Activated naive CD4-positive, alpha-beta T cell treated with anti-CD3 and anti-CD28 coated beads, Interleukin-2, amount 50 U/mL, for 24 hours (primary cell): ENCODE measurements around the gene PPIF.
A peak's percentile ranks its signal among the peaks of the same experiment; 100 is the strongest.

ENCODE experiments used
- H3K27ac Mint-ChIP-seq: one replicate; pipeline ENCODE4 v1.8.0; 2021; ENCODE audit warnings: mild to moderate bottlenecking, mixed read lengths
- H3K27me3 Mint-ChIP-seq: one replicate; pipeline ENCODE4 v1.8.0; 2021; ENCODE audit warnings: mixed read lengths
- H3K36me3 Mint-ChIP-seq: one replicate; pipeline ENCODE4 v1.8.0; 2021; ENCODE audit warnings: mixed read lengths
- H3K4me1 Mint-ChIP-seq: one replicate; pipeline ENCODE4 v1.8.0; 2021; ENCODE audit warnings: mixed read lengths
- H3K4me3 Mint-ChIP-seq: one replicate; pipeline ENCODE4 v1.8.0; 2021; ENCODE audit warnings: mild to moderate bottlenecking, mixed read lengths
- H3K9me3 Mint-ChIP-seq: one replicate; pipeline ENCODE4 v1.8.0; 2021; ENCODE audit warnings: mixed read lengths

The PPIF gene

DNA sequence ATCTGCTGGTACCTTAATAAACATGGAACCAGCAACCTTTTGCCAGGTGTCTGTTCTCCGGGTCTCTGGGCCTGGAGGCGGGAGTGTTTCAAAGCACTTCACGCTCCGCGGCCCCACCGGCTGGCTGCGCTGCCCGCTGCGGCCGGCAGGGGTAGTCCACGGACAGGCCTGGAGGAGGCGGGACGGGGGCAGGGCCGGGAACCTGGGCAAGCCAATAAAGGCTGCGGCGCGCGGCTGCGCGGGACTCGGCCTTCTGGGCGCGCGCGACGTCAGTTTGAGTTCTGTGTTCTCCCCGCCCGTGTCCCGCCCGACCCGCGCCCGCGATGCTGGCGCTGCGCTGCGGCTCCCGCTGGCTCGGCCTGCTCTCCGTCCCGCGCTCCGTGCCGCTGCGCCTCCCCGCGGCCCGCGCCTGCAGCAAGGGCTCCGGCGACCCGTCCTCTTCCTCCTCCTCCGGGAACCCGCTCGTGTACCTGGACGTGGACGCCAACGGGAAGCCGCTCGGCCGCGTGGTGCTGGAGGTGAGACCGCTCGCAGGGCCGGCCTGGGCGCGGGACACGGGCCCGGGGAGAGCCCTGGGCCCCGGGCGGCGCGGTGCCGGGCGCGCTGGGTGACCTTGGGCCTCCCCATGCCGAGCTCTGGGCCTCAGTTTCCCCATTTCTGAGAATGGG lies at the start of gene PPIF:
Gene PPIF (plus strand): TSS at position 244 of the 668 bp plus-strand sequence. CDS start 80 bp downstream, at position 324.
- Mint-ChIP-seq H3K27me3 (no peaks in the 10 kb centered on the region), H3K36me3 (peaks cover 15% of the 10 kb centered on the region), H3K9me3 (no peaks in the 10 kb centered on the region), H3K4me3 (peak within 1 kb of the TSS; percentile 92), H3K4me1 (peaks cover 27% of the 10 kb centered on the region), H3K27ac (peak within 1 kb of the TSS; percentile 89)

DNA sequence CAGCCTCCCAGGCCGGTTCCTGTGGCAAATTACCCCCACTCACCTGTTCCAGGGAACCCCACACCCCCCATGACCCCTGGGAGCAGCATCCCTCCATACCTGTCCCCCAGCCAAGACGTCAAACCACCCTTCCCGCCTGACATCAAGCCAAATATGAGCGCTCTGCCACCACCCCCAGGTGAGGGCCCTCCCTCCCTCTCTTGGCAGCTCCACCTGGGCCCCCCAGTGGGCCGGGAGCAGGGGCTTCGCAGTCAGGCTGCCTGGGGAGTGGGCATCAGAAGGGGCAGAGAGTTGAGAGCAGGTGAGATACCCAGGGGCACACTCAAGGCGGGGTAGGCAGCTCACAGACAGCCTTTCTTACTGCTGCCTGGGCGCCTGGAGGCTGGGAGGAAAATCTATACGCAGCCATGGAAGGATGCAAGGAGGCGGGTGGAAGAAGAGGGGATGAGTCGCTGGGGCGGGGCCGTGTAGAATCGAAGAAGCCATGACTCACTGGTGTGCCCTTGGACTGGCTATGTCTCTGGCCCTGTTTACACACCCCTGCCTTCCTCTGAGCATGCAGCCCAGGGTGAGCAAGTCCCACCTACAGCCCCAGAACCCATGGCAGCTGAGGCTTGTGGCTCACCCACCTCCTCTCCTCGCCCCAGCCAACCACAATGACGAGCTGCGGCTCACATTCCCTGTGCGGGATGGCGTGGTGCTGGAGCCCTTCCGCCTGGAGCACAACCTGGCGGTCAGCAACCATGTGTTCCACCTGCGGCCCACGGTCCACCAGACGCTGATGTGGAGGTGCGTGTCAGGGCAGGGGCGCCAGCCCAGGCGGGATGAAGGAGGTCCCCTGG lies 48.6 kb upstream of the PPIF start:
- no peak overlapping the region for H3K4me3 Mint-ChIP-seq
- peaks cover 13% of the 10 kb centered on the region for H3K36me3 Mint-ChIP-seq
- no peaks in the 10 kb centered on the region for H3K4me1 Mint-ChIP-seq

DNA sequence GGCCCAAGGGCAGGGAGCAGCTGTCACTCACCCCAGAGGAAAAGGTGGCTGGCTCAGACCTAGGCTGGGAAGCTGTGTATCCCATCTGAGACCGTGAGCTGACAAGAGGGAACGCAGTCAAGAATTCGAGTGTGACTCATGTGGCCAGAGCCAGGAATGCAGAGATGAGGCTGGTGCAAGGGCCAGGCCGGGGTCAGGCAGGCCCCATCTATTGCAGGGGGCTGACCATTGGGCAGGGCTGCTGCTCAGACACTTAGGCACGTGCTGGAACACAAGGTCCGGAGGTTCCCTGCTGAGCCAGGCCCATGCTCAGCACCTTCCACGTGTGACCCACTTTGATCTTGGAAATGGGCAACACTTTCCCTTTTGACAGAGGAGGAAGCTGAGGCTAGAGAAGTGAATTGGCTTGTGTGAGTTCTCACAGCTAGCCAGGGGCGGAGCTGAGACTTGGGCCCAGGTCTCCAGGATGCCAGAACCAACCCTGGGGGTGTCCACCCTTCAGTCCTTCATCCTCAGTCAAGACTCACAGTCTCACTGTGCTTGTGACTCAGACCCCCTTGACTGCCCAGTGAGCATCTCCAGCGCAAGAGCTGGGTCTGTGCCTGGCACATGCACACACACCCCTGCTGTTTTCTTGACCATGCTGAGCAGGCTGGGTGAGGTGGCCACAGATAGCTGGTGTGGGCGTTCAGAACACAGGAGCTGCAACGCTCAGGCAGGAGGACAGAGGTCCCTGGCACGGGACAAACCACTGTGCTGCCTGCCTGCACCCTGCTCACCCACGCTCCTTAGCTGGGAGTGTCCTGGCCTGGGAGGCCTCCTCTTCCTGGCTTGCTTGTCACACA lies 47.6 kb upstream of the PPIF start:
- peaks cover 13% of the 10 kb centered on the region for H3K36me3 Mint-ChIP-seq
- H3K4me3 Mint-ChIP-seq, result no peak overlapping the region
- no peaks in the 10 kb centered on the region for H3K27me3 Mint-ChIP-seq
- no peaks in the 10 kb centered on the region for H3K4me1 Mint-ChIP-seq
- no peak overlapping the region for H3K27ac Mint-ChIP-seq
- H3K9me3 Mint-ChIP-seq, result no peaks in the 10 kb centered on the region

More for the DNA sequence above, 48.6 kb upstream of the PPIF start:
- Mint-ChIP-seq H3K27me3 (no peaks in the 10 kb centered on the region), H3K9me3 (no peaks in the 10 kb centered on the region), H3K27ac (no peak overlapping the region)

DNA sequence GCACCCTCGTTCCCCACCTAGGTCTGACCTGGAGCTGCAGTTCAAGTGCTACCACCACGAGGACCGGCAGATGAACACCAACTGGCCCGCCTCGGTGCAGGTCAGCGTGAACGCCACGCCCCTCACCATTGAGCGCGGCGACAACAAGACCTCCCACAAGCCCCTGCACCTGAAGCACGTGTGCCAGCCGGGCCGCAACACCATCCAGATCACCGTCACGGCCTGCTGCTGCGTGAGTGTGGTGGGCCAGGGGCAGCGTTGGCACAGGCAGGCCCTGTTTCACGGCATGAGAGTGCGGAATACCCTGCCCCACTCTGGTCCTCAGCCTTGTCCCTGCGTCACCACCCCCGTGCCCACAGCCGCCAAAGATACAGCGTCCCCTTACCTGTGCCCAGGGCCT lies 46.6 kb upstream of the PPIF start:
- no peaks in the 10 kb centered on the region for H3K27me3 Mint-ChIP-seq
- H3K27ac Mint-ChIP-seq, result no peak overlapping the region
- H3K9me3 Mint-ChIP-seq, result no peaks in the 10 kb centered on the region
- no peak overlapping the region for H3K4me3 Mint-ChIP-seq
- no peaks in the 10 kb centered on the region for H3K4me1 Mint-ChIP-seq
- H3K36me3 Mint-ChIP-seq, result peaks cover 15% of the 10 kb centered on the region

DNA sequence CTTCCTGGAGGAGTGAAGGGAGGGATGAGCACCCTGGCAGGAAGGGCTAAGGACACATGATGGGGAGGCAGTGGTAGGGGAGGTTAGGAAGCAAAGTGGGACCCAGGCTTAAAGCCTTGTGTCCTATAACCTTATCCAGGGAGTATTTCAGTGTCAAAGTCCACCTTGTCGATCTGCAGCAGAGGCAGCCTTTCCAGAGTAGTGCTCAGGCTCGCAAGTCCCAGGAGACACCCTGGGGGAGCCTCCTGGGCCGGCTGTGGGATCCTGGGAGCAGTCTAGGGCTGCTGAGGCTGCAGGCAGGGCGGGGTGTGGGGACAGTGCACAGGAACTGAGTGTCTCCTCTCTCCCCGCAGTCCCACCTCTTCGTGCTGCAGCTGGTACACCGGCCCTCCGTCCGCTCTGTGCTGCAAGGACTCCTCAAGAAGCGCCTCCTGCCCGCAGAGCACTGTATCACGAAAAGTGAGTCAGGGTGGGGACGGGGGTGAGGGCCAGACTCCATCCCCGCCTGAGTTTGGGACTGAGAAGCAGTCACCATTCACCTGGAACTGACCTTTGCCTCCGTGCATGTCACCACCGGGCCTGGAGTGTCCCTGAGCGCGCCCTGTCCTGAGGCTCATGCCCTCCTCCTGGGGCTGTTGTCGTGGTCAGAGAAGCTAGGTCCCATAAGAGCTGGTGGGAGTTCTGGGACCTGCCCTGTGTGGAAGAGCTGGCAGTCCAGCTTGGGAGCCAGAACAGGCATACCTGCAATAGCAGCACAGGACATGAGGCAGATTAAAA lies 45.3 kb upstream of the PPIF start:
- Mint-ChIP-seq H3K4me3 (no peak overlapping the region), H3K27ac (no peak overlapping the region), H3K27me3 (no peaks in the 10 kb centered on the region), H3K4me1 (no peaks in the 10 kb centered on the region), H3K36me3 (peaks cover 15% of the 10 kb centered on the region), H3K9me3 (no peaks in the 10 kb centered on the region)

- no peaks in the 10 kb centered on the region for H3K9me3 Mint-ChIP-seq
- no peak overlapping the region for H3K4me3 Mint-ChIP-seq
- no peak overlapping the region for H3K27ac Mint-ChIP-seq
- no peaks in the 10 kb centered on the region for H3K4me1 Mint-ChIP-seq
- H3K36me3 Mint-ChIP-seq, result peaks cover 22% of the 10 kb centered on the region
- H3K27me3 Mint-ChIP-seq, result no peaks in the 10 kb centered on the region
Measured at GRCh38 chr10:79303631-79304478, 43.4 kb upstream of the PPIF start.

DNA sequence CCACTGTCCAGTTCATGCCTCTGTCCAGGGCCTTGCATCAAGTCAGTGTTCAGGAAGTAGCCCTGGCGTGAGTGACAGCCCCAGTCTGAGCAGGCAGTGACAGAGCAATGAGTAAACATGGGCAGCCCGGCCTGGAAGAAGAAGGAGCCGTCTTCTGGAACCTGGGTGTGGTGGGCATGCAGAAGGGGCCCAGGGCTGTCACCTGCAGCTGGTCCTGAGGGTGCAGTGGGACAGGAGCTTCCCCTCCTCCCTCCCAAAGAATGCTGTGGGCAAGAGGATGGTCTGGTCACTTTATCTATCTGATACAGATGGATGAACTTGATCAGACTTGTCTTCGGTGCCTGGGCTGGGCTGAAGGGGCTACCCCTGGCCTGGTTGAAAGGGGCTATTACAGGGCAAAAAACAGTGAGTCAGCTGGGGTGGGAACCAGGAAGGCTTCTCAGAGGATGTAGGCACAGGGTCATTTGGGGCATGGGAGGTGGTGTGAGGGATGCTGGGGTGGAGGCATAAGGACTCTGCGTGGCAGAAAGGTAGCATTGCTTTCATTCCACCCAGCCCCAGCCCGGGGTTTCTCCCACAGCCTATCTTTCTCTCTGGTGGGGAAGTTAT lies 42.7 kb upstream of the PPIF start:
- Mint-ChIP-seq H3K4me3 (no peak overlapping the region), H3K27me3 (no peaks in the 10 kb centered on the region), H3K9me3 (no peaks in the 10 kb centered on the region), H3K27ac (no peak overlapping the region), H3K36me3 (peaks cover 22% of the 10 kb centered on the region), H3K4me1 (no peaks in the 10 kb centered on the region)

- H3K4me3 Mint-ChIP-seq, result no peak overlapping the region
- no peaks in the 10 kb centered on the region for H3K9me3 Mint-ChIP-seq
- H3K27ac Mint-ChIP-seq, result no peak overlapping the region
- no peaks in the 10 kb centered on the region for H3K27me3 Mint-ChIP-seq
- no peaks in the 10 kb centered on the region for H3K4me1 Mint-ChIP-seq
- peaks cover 17% of the 10 kb centered on the region for H3K36me3 Mint-ChIP-seq
Measured at GRCh38 chr10:79305515-79305914, 41.8 kb upstream of the PPIF start.

GRCh38 chr10:79305988-79306387 lies 41.3 kb upstream of the PPIF start:
- Mint-ChIP-seq H3K36me3 (peaks cover 17% of the 10 kb centered on the region), H3K4me3 (no peak overlapping the region), H3K27ac (no peak overlapping the region), H3K27me3 (no peaks in the 10 kb centered on the region), H3K4me1 (no peaks in the 10 kb centered on the region), H3K9me3 (no peaks in the 10 kb centered on the region)

GRCh38 chr10:79306644-79307220 lies 40.5 kb upstream of the PPIF start:
- Mint-ChIP-seq H3K27ac (no peak overlapping the region), H3K4me3 (no peak overlapping the region), H3K36me3 (peaks cover 13% of the 10 kb centered on the region), H3K9me3 (no peaks in the 10 kb centered on the region), H3K27me3 (no peaks in the 10 kb centered on the region), H3K4me1 (no peaks in the 10 kb centered on the region)

- no peaks in the 10 kb centered on the region for H3K27me3 Mint-ChIP-seq
- H3K9me3 Mint-ChIP-seq, result no peaks in the 10 kb centered on the region
- no peak overlapping the region for H3K4me3 Mint-ChIP-seq
- H3K27ac Mint-ChIP-seq, result peak overlapping the region; percentile 37
- H3K4me1 Mint-ChIP-seq, result no peaks in the 10 kb centered on the region
- H3K36me3 Mint-ChIP-seq, result peaks cover 13% of the 10 kb centered on the region
Measured at GRCh38 chr10:79308016-79308415, 39.3 kb upstream of the PPIF start.

- Mint-ChIP-seq H3K27me3 (no peaks in the 10 kb centered on the region), H3K27ac (no peak overlapping the region), H3K4me1 (no peaks in the 10 kb centered on the region), H3K36me3 (peaks cover 13% of the 10 kb centered on the region), H3K9me3 (no peaks in the 10 kb centered on the region), H3K4me3 (no peak overlapping the region)
Measured at GRCh38 chr10:79308969-79309665, 38.2 kb upstream of the PPIF start.

GRCh38 chr10:79310200-79310865 lies 36.9 kb upstream of the PPIF start:
- Mint-ChIP-seq H3K27ac (no peak overlapping the region), H3K9me3 (no peaks in the 10 kb centered on the region), H3K4me3 (no peak overlapping the region), H3K36me3 (peaks cover 13% of the 10 kb centered on the region), H3K27me3 (no peaks in the 10 kb centered on the region), H3K4me1 (peaks cover 2% of the 10 kb centered on the region)
